HG02981 (cell line): Measurements from ENCODE around the gene RCAN1.

Experiments
- ATAC-seq: cut with Tn5 transposase; IDR thresholded peaks from one replicate; pipeline ENCODE4 v1.9.1; 2021; ENCODE audit warnings: mild to moderate bottlenecking, moderate library complexity; ENCODE audit not compliant: unreplicated experiment

Gene RCAN1

DNA sequence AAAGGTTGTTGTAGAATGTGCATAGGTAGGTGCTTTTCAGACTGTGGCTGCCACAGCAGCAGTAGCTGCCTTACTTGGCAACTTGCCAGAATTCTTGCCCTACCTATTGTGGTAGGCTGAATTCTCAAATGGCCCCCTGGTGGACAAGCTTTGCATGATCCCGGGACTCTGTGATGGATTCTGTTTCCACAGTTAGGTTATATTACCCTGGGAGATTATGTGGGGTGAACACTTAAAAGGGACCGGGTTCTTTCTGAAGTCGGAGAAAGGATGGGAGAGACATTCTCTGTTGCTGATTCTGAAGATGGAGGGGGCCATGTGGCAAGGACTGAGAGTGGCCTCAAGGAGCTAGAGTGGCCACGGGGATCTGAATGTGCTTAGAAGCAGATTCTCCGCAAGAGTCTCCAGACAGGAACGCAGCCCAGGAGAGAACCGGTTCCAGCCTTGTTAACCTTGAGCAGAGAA lies 70.8 kb downstream of the RCAN1 start:
- ATAC-seq: no peak

DNA sequence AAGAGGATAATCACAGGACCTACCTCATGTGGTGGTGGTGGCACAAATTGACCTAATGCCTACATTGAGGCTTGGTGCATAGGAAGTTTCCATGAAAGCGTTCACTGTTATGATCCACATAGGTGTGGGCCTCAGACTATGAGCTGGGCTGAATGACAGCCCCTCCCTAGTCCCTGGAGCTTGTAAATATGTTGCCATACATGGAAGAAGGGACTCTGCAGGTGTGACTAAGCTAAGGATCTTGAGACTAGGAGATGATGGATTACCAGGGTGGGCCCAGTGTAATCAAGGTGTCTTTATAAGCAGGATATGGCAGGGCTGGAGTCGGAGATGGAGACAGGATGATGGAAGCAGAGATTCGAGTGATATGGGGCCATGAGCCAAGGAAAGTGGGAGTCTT lies 71.9 kb downstream of the RCAN1 start:
- no peak for ATAC-seq

DNA sequence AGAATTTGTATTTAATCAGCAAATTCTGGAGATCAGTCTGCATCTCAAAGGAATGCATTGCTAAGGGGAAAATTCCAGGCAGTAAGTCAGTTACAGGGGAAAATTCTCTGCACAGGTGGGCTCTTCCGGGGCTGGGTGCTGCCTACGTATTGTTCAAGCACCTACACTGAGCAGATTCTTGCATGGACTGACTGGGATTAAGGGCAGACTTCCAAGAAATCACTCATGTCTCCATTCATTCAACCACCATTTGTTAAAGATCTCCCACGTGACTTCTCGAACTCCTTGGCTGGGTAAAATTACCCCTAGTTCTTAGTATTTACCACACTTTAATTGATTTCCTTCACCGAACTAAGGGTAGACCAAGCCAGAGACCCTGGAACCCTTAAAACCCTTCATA lies 74.7 kb downstream of the RCAN1 start:
- ATAC-seq: no peak

DNA sequence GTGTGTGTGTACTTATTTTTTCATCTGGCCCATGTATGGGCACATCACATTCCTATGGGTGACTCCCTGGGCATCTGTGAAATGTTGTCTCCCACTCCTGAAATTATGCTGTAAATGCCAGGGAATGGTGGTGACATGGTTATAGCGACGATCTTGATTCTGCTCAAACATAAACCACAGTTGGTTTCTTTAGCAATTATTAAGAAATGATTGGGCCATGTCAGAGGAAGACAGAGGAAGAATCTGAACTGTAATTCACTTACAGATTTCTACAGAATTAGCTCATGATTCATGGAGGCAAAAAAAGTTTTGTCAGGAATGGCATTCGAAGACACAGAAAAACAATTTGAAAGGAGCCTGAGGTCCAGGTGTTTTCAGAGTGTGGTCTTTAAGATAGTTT lies 77.1 kb downstream of the RCAN1 start:
- no peak for ATAC-seq

DNA sequence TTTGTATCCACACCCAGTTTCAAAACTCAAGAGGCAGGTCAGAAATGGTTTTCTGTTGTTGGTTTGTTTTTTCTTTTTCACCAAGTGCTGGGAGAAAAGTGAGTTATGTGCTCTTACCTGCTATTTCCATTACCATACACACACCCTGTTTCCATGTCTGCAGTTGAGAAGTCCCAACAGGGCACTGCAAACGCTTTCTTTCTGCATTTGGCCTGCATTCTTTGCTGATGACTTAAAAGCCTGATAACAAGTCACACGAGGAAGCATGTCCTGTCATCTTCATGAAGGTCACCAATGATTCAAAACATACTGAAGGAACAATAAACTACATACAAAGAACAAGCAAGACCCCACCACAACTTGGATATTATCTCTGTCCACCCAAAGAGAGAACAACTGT lies 78.1 kb downstream of the RCAN1 start:
- ATAC-seq: no peak

DNA sequence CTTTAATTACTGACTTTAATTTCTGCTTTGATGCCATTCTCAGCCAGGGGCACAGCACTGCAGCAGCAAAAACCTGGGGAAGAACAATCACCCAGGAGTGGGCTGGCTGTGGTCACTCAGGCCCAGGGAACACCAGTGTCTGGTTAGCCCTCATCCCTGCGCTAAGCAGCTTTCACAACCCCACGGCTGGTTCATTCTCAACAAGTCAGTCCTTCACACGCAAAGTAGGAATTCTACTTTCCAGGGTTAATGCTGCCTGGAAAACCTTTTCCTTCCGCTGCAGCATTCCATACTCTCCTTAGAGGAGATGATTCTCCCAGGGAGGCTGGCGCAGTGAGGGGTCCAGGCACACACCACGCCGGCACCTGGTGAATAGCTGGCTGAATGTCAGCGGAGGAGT lies 78.6 kb downstream of the RCAN1 start:
- no peak for ATAC-seq

DNA sequence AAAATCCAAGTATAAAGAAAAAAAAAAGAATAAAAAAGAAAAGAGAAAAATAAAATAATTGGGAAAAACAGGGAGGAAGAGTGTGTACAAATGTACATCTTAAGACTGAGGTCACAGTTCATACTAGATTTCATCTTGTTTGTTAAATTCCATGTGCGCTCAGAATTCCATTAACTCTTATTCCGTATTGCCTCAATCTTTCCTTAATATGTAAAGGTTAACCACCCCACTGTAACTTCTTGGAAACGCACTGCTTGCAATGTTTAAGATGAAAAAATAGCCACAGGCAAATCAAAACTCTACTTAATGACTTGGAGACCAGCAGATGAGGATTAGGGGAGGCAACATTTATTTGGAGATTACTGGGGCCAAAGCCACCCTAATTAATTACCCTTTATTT lies 79.0 kb downstream of the RCAN1 start:
- no peak for ATAC-seq

DNA sequence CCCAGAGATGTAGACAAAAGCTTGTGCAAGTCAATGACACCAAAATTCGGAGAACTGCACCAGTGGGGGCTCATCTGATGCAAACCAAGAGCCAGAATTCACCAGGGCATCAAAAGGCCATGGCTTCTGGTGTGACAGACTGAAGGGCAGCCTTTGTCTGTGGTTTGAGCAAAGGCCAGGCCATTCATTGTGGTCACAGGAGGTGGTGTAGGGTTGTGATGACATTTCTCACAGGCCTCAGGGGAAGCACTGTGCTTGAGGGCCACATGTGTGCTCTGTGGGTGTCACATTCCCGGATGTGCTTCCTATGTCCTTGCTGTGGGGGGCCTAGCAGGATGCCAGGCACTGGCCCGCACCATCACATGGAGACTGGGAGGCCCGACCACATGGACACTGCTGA lies 80.4 kb downstream of the RCAN1 start:
- no peak for ATAC-seq

DNA sequence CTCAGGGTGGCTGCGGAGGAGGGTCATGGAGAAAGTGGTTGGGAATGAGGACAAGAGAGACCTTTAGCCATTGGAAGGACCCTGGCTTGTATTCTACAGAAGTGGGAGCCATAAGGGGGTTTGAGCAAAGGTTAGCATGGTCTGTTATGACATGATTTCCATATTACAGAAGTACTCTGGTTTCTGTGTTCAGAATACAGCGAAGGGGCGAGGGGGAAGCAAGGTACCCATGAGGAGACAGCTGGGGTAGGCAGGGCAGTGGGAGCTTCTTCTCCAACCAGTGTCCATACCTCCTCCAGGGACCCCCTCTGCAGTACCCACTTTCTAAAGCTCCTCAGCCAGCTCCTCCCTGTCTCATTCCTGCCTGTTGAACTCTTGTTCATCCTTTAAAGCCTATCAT lies 81.0 kb downstream of the RCAN1 start:
- ATAC-seq: no peak

DNA sequence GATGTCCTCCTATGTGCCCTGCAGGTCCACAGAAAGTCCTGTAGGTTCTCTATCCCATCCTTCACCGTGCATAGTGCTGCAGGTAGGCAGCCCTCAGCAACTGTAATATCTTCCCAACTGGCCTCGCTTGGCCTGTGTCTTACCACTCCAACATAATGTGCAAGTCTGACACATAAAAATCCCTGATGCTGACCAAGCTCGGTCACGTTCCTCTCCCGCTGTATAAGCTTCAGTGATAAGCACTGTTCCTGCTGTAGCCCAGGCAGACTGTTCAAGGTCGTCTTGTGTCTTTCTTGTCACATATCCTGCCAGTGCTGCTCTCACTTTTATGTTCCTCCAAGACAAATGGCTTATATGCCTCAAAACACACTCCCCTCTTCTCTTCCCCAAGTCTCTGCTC lies 83.5 kb downstream of the RCAN1 start:
- no peak for ATAC-seq

DNA sequence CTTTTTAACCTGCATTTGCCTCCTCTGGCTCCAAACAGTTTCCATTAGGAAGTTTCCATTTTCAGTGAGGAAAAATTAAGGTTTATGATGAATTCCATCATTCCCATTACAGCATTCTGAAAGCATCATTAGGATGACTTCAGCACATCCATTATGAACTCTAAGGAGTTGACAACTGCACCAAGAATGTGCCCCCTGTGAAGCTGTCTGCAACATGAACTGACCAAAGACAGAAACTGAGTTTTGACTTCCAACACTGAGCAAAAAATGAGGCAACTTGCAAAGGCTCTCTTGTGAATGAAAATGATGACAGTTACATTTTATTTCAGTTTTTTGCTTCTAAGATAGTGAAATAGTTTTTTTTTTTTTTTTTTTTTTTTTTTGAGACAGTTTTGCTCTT lies 84.7 kb downstream of the RCAN1 start:
- no peak for ATAC-seq

DNA sequence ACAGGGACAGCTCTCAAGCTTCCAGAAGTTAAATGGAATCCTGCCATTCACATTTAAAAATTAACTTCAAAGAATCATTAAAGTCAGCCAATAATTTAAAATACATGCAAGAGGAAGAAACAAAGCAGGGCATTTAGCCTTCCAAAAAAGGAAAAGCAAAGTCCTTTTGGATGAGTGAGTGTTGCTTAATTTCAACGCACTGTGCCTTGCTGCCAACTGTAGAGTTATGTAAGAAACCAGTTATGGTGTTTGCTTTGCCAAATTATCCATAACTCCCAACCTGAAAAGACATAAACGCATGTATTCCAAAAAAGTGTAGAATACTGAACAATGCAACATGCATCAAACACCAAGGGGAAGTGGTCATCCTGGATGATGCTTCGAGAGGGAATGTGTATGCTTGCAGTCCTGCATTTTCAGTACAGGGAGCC lies 86.8 kb downstream of the RCAN1 start:
- ATAC-seq: no peak

DNA sequence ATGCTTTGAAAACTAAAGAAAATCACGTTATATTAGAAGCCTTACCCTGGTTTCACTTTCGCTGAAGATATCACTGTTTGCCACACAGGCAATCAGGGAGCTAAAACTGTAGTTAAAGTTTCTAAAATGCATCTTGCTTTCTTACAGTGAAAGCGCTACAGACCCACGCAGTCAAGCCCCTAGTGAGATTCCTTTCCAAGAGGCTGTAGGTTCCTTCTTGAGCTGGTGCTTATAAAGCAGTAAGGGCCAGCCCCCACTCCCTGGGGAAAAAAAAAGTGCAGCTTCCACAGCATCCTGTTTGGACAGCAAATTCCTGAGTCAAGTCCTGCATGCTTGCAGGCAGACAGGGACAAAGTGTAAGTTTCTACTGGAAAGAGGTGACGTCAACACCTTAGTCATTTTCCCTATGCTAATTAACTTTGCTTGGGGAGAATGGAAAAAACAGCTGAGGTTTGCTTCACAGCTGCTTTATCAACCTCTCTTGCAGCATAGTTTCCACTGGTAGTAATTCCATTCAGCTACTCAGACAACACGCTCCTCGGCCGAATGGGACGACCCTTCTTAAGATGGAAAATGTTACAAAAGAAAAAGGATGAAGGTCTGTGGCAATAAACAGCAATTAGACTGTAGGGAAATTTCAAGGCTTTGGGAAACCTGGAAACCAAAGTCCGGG lies 88.2 kb downstream of the RCAN1 start:
- no peak for ATAC-seq

DNA sequence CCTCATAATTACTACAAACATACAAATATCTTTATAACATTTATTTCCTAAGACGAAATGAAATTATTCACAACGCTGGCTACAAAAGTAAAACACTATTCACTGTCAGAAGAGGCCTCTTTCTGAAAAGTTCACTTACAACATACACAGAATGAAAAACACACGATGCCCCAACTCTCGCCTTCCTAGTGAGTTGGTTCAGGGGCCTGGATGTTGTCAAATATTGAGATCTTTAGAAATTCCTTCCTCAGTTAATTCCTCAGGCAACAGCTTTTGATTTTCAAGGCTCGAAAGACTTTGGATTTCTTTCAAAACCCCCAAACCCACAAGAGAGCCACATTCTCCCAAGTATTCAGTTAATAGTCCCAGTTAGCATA lies 88.7 kb downstream of the RCAN1 start:
- ATAC-seq: no peak

DNA sequence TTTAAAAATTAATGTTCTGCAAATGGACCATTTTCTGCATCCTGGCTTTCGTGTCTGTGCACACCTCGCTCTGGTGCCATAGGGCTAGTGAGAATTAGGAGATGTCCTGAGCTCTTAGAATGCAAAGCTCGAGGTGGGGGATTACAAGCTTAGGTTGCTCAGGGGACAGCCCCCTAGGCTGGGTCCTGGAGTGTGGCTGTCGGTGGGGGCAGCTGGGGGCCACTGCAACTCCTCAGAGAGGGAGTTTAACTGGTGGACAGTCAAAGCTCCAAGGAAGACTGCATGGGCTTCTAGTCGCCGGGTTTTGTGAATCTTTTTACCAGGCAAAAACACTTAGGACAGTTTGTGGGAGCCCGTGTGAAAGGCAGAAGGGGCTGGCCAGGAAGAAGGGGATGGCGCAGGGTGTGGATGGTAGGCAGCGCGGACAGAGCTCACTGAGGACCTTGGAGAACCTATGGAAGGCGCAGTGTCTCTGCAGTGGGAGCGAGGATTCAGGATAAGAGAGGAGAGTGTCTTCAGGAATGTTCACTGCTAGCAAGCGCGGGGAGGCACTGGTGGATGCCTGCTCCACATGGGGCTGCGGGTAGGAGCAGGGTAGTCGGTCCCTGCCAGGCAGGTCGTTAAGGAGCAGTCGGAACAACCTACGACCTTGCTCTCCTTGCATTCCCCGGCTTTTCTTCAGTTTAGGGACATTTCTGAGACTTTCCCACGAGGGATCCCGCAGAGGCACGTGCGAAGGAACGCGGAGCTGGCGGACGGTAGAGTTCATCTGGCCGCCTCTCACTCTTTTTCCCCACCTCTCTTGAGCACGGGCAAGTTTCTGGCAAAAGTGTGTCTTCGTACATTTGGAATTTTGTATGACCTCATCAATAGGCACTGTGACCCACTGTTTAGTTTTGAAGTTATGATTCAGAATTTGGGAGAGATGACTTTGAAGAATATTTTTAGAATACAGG lies 90.0 kb downstream of the RCAN1 start:
- no peak for ATAC-seq

DNA sequence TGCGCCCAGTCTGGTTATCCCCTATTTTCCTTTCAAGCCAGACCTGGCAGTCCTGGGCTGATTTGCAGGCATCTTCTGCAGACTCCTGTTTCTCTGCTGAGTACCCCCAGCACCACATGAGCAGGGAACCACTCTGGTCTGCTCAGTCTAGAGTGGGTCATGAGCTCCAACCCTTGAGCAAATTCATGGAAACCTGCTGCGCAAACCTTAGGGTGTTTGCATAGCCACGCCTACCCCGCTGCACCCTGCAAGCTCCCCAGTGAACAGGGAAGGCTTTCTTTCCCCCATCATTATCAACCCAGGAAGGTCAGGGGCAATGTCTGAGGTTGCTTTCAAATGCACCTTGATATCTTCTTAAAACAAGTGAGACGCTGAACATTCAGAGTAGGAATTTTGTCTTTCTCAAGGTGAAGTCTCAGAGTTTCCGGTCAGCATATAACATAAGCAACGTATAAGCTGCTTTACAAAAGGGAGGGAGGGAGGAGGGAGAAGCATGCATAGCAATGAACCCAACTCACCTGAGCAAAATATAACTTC lies 91.8 kb downstream of the RCAN1 start:
- ATAC-seq: no peak

DNA sequence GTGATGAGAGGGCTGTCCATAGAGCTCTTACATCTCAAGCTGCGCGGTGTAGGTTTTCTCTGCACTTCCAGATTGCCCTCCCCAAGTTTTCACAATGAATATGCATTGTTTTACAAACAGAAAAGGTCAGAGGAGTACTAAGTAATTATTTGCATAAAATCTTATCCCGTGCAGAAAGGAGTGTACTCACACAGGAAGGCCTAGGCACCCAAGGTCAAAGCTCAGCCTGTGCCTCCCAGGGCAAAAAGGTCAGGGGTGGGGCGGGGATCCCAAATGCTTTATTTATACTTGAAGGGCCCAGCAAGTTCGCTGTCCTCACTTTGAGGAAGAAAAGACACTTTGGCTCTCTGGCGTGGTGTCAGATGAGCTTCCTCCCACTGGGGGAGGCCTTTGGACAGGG lies 92.6 kb downstream of the RCAN1 start:
- ATAC-seq: no peak

DNA sequence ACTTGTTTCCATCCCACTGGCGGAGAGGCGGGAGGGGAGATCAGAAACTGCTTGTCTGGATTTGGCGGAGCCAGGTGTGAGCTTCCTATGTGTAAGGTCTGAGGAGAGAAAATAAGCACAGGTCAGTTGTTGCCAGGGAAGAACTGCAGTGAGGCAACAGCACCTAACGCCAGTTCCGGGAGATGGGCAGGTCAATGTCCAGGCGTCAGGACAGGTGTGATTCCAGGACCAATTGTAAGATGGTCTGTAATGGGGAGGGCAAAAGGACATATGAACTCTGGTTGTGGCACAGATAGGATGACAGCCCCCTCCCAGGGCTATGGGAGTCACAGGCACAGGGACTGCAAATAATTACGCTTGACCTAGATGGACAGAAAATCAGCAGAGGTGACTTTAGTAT lies 93.4 kb downstream of the RCAN1 start:
- no peak for ATAC-seq

DNA sequence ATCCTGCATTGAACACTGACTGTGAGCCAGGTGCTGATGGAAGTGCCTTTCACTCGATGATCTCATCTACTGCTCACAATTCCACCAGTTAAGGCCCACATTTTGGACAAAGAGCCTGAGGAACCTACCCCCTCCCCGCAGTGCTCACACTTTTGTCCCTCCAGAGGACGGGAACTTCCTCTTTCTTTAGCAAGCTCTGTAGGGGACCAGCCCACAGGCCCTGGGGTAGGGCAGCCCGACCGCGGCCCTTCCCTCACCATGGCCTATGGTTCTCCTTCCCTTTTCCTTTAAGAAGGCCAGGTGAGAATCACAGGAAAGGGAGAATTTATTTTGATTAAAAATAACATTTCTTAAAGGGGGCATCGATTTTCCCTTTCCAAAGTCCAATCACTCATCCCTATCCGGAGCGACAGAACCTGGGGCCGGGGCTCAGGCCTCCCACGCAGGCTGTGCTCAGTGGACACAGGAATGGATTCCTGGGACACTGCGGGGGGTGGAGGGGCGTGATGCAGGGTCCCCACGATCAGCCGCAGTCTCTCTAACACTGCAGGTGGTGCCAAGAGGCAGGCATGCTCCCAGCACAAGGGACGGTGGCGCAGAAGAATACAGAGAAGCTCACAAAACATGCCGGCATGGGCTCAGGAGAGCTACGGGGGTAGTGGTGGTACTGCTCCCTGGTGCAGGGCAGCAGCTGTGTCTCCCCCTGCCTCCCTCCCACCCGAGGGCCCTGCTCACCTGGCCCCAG lies 94.0 kb downstream of the RCAN1 start:
- no peak for ATAC-seq

DNA sequence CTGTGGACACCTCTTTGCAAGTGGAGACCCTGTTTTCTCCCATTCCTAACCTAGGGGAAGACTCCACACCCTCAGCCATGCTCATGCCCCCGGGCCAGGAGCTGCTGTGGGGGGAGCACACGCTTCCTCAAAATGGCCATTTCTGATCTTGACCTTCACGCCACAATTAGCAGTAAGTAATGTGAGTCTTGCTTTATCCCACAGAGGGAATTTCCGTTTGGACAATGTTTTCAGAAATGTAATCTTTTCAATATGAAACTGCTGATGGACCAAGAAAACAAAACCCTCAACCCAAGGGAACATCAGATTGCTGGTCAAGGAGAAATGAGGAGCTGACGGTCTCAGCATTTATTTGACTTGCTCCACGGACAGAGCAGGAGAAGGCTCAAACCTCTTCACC lies 94.6 kb downstream of the RCAN1 start:
- ATAC-seq: no peak

DNA sequence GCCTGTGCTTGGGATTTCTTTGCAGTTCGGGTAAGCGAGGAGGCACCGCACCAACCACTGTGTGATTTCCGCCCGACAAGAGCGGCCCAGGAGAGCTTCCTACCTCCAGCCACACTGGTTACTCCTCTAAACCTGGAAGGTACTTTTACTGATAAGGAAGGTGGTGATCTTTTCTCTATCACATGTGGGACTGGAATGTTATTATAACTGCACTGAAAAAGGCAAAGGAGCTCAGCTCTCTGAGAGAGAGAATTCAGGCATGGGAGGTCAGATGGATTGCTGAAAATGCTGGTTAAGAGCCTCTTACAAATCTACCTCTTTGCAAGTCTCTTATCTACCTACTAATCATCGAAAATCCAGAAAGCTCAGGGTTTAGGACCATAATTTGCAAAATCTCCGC lies 95.2 kb downstream of the RCAN1 start:
- no peak for ATAC-seq
